ENCODE data around the gene PDE11A. TPM values are rescaled to one million over a fixed set of nuclear protein-coding genes. Genes with fewer than 3 reads are reported as not detected.

The PDE11A gene
- total and polyA plus RNA-seq, 2 donors = 0.14 to 0.43 TPM

- DNase-seq (ENCODE audit: low read depth in 6 of 9, low spot score in 9 of 9) = no peak
- 67% methylated on average over 1 of the region's 1 CpG for WGBS
- H3K27ac ChIP-seq (ENCODE audit: low read depth in 1 of 2, low read length in 1 of 2) = no peak overlapping the region
- H3K4me3 ChIP-seq (ENCODE audit: low read length in 2 of 2) = no peak overlapping the region
- no peaks in the 10 kb centered on the region for H3K36me3 ChIP-seq (ENCODE audit: control insufficient read depth in 2 of 2, insufficient read depth in 2 of 2, low read length in 1 of 2)
- H3K27me3 ChIP-seq (ENCODE audit: control insufficient read depth in 2 of 2, insufficient read depth in 1 of 2, low read length in 1 of 2) = no peaks in the 10 kb centered on the region
- no peaks in the 10 kb centered on the region for H3K4me1 ChIP-seq (ENCODE audit: control insufficient read depth in 2 of 2, insufficient read depth in 2 of 2, low read length in 2 of 2)
- H3K9me3 ChIP-seq (ENCODE audit: control insufficient read depth in 2 of 2, insufficient read depth in 1 of 2, low read length in 1 of 2) = no peaks in the 10 kb centered on the region
Measured at GRCh38 chr2:177586154-177586553, 486.4 kb downstream of the PDE11A start.

GRCh38 chr2:177585234-177585863 lies 487.2 kb downstream of the PDE11A start:
- Histone ChIP-seq H3K4me3 (ENCODE audit: low read length in 2 of 2) (no peak overlapping the region), H3K27ac (ENCODE audit: low read depth in 1 of 2, low read length in 1 of 2) (no peak overlapping the region), H3K4me1 (ENCODE audit: control insufficient read depth in 2 of 2, insufficient read depth in 2 of 2, low read length in 2 of 2) (no peaks in the 10 kb centered on the region), H3K36me3 (ENCODE audit: control insufficient read depth in 2 of 2, insufficient read depth in 2 of 2, low read length in 1 of 2) (no peaks in the 10 kb centered on the region), H3K27me3 (ENCODE audit: control insufficient read depth in 2 of 2, insufficient read depth in 1 of 2, low read length in 1 of 2) (no peaks in the 10 kb centered on the region), H3K9me3 (ENCODE audit: control insufficient read depth in 2 of 2, insufficient read depth in 1 of 2, low read length in 1 of 2) (no peaks in the 10 kb centered on the region)
- DNase-seq (ENCODE audit: low read depth in 6 of 9, low spot score in 9 of 9) = no peak
- 94% methylated on average over 5 of the region's 5 CpGs for WGBS

- no peak for DNase-seq (ENCODE audit: low read depth in 6 of 9, low spot score in 9 of 9)
- Histone ChIP-seq H3K4me1 (ENCODE audit: control insufficient read depth in 2 of 2, insufficient read depth in 2 of 2, low read length in 2 of 2) (no peaks in the 10 kb centered on the region), H3K36me3 (ENCODE audit: control insufficient read depth in 2 of 2, insufficient read depth in 2 of 2, low read length in 1 of 2) (no peaks in the 10 kb centered on the region), H3K9me3 (ENCODE audit: control insufficient read depth in 2 of 2, insufficient read depth in 1 of 2, low read length in 1 of 2) (no peaks in the 10 kb centered on the region), H3K27ac (ENCODE audit: low read depth in 1 of 2, low read length in 1 of 2) (no peak overlapping the region), H3K4me3 (ENCODE audit: low read length in 2 of 2) (no peak overlapping the region), H3K27me3 (ENCODE audit: control insufficient read depth in 2 of 2, insufficient read depth in 1 of 2, low read length in 1 of 2) (no peaks in the 10 kb centered on the region)
- 97% methylated on average over 6 of the region's 6 CpGs for WGBS
Measured at GRCh38 chr2:177584030-177584692, 488.4 kb downstream of the PDE11A start.

GRCh38 chr2:177582000-177582399 lies 490.6 kb downstream of the PDE11A start:
- Histone ChIP-seq H3K36me3 (ENCODE audit: control insufficient read depth in 2 of 2, insufficient read depth in 2 of 2, low read length in 1 of 2) (no peaks in the 10 kb centered on the region), H3K4me1 (ENCODE audit: control insufficient read depth in 2 of 2, insufficient read depth in 2 of 2, low read length in 2 of 2) (no peaks in the 10 kb centered on the region), H3K27me3 (ENCODE audit: control insufficient read depth in 2 of 2, insufficient read depth in 1 of 2, low read length in 1 of 2) (no peaks in the 10 kb centered on the region), H3K9me3 (ENCODE audit: control insufficient read depth in 2 of 2, insufficient read depth in 1 of 2, low read length in 1 of 2) (no peaks in the 10 kb centered on the region), H3K4me3 (ENCODE audit: low read length in 2 of 2) (no peak overlapping the region), H3K27ac (ENCODE audit: low read depth in 1 of 2, low read length in 1 of 2) (no peak overlapping the region)
- 100% methylated on average over 1 of the region's 1 CpG for WGBS
- DNase-seq (ENCODE audit: low read depth in 6 of 9, low spot score in 9 of 9) = no peak

- H3K27me3 ChIP-seq (ENCODE audit: control insufficient read depth in 2 of 2, insufficient read depth in 1 of 2, low read length in 1 of 2) = no peaks in the 10 kb centered on the region
- no peaks in the 10 kb centered on the region for H3K9me3 ChIP-seq (ENCODE audit: control insufficient read depth in 2 of 2, insufficient read depth in 1 of 2, low read length in 1 of 2)
- no peaks in the 10 kb centered on the region for H3K4me1 ChIP-seq (ENCODE audit: control insufficient read depth in 2 of 2, insufficient read depth in 2 of 2, low read length in 2 of 2)
- H3K4me3 ChIP-seq (ENCODE audit: low read length in 2 of 2) = no peak overlapping the region
- no peak overlapping the region for H3K27ac ChIP-seq (ENCODE audit: low read depth in 1 of 2, low read length in 1 of 2)
- no peak for DNase-seq (ENCODE audit: low read depth in 6 of 9, low spot score in 9 of 9)
- WGBS = 97% methylated on average over 3 of the region's 3 CpGs
- no peaks in the 10 kb centered on the region for H3K36me3 ChIP-seq (ENCODE audit: control insufficient read depth in 2 of 2, insufficient read depth in 2 of 2, low read length in 1 of 2)
Measured at GRCh38 chr2:177579486-177580036, 493.0 kb downstream of the PDE11A start.

GRCh38 chr2:177578454-177578853 lies 494.1 kb downstream of the PDE11A start:
- Histone ChIP-seq H3K27ac (ENCODE audit: low read depth in 1 of 2, low read length in 1 of 2) (no peak overlapping the region), H3K4me1 (ENCODE audit: control insufficient read depth in 2 of 2, insufficient read depth in 2 of 2, low read length in 2 of 2) (no peaks in the 10 kb centered on the region), H3K36me3 (ENCODE audit: control insufficient read depth in 2 of 2, insufficient read depth in 2 of 2, low read length in 1 of 2) (no peaks in the 10 kb centered on the region), H3K4me3 (ENCODE audit: low read length in 2 of 2) (no peak overlapping the region), H3K9me3 (ENCODE audit: control insufficient read depth in 2 of 2, insufficient read depth in 1 of 2, low read length in 1 of 2) (no peaks in the 10 kb centered on the region), H3K27me3 (ENCODE audit: control insufficient read depth in 2 of 2, insufficient read depth in 1 of 2, low read length in 1 of 2) (no peaks in the 10 kb centered on the region)
- DNase-seq (ENCODE audit: low read depth in 6 of 9, low spot score in 9 of 9) = no peak
- 95% methylated on average over 3 of the region's 3 CpGs for WGBS

- H3K36me3 ChIP-seq (ENCODE audit: control insufficient read depth in 2 of 2, insufficient read depth in 2 of 2, low read length in 1 of 2) = no peaks in the 10 kb centered on the region
- no peak overlapping the region for H3K27ac ChIP-seq (ENCODE audit: low read depth in 1 of 2, low read length in 1 of 2)
- H3K4me3 ChIP-seq (ENCODE audit: low read length in 2 of 2) = no peak overlapping the region
- WGBS = 93% methylated on average over 1 of the region's 1 CpG
- DNase-seq (ENCODE audit: low read depth in 6 of 9, low spot score in 9 of 9) = no peak
- H3K9me3 ChIP-seq (ENCODE audit: control insufficient read depth in 2 of 2, insufficient read depth in 1 of 2, low read length in 1 of 2) = no peaks in the 10 kb centered on the region
- no peaks in the 10 kb centered on the region for H3K4me1 ChIP-seq (ENCODE audit: control insufficient read depth in 2 of 2, insufficient read depth in 2 of 2, low read length in 2 of 2)
- H3K27me3 ChIP-seq (ENCODE audit: control insufficient read depth in 2 of 2, insufficient read depth in 1 of 2, low read length in 1 of 2) = no peaks in the 10 kb centered on the region
Measured at GRCh38 chr2:177577075-177577474, 495.5 kb downstream of the PDE11A start.

GRCh38 chr2:177575358-177575757 lies 497.2 kb downstream of the PDE11A start:
- 98% methylated on average over 2 of the region's 2 CpGs for WGBS
- no peaks in the 10 kb centered on the region for H3K36me3 ChIP-seq (ENCODE audit: control insufficient read depth in 2 of 2, insufficient read depth in 2 of 2, low read length in 1 of 2)
- H3K27ac ChIP-seq (ENCODE audit: low read depth in 1 of 2, low read length in 1 of 2) = no peak overlapping the region
- H3K4me1 ChIP-seq (ENCODE audit: control insufficient read depth in 2 of 2, insufficient read depth in 2 of 2, low read length in 2 of 2) = no peaks in the 10 kb centered on the region
- DNase-seq (ENCODE audit: low read depth in 6 of 9, low spot score in 9 of 9) = no peak
- no peaks in the 10 kb centered on the region for H3K9me3 ChIP-seq (ENCODE audit: control insufficient read depth in 2 of 2, insufficient read depth in 1 of 2, low read length in 1 of 2)
- no peaks in the 10 kb centered on the region for H3K27me3 ChIP-seq (ENCODE audit: control insufficient read depth in 2 of 2, insufficient read depth in 1 of 2, low read length in 1 of 2)
- no peak overlapping the region for H3K4me3 ChIP-seq (ENCODE audit: low read length in 2 of 2)

GRCh38 chr2:177574356-177574755 lies 498.2 kb downstream of the PDE11A start:
- Histone ChIP-seq H3K9me3 (ENCODE audit: control insufficient read depth in 2 of 2, insufficient read depth in 1 of 2, low read length in 1 of 2) (no peaks in the 10 kb centered on the region), H3K4me1 (ENCODE audit: control insufficient read depth in 2 of 2, insufficient read depth in 2 of 2, low read length in 2 of 2) (no peaks in the 10 kb centered on the region), H3K36me3 (ENCODE audit: control insufficient read depth in 2 of 2, insufficient read depth in 2 of 2, low read length in 1 of 2) (no peaks in the 10 kb centered on the region), H3K27me3 (ENCODE audit: control insufficient read depth in 2 of 2, insufficient read depth in 1 of 2, low read length in 1 of 2) (no peaks in the 10 kb centered on the region), H3K4me3 (ENCODE audit: low read length in 2 of 2) (no peak overlapping the region), H3K27ac (ENCODE audit: low read depth in 1 of 2, low read length in 1 of 2) (no peak overlapping the region)
- WGBS = 96% methylated on average over 7 of the region's 7 CpGs
- DNase-seq (ENCODE audit: low read depth in 6 of 9, low spot score in 9 of 9) = no peak

All from thymus (tissue), 11 donors.